ENCODE measurements around the gene DNTT. TPM values are rescaled to one million over a fixed set of nuclear protein-coding genes. Genes with fewer than 3 reads are reported as not detected.

The DNTT gene
- total and polyA plus RNA-seq, 2 of the 13 experiments (the other 11 are each of a cell fraction or from before 2014, with no cell fraction given): not detected

DNA sequence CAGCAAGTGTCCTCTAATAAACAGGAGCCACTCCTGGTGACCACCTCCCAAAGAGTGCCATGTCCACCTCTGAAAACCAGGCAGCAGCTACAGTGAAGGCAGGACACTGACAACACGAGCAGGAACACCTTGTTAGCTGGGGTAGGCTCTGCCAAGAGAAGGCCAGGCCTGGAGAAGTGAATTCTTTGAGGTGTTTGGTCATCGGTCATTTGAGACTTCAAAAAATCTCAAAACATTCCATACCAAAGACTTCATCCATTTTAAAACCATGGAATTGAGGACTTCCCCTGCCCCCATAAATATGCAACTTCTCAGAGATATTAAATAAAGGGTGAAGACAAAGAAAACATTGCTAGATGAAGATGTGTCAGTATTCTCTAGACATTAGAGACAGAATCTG lies 82.9 kb downstream of the DNTT start:
- Histone ChIP-seq H3K4me3 (replicated peaks in 1 of 3; ENCODE audit: insufficient read depth in 1 of 3, low read depth in 2 of 3, low read length in 3 of 3) (no peak overlapping the region), H3K36me3 (replicated peaks in 1 of 2; ENCODE audit: control insufficient read depth in 1 of 2, insufficient read depth in 2 of 2, low read length in 2 of 2) (no peaks in the 10 kb centered on the region), H3K9ac (ENCODE audit: insufficient read depth, low read depth, low read length) (no peak overlapping the region), H3K79me2 (ENCODE audit: insufficient read depth, low read length) (no peaks in the 10 kb centered on the region), H3K27ac (ENCODE audit: extremely low read length, insufficient read depth, low read length) (no peak overlapping the region), H3K4me1 (ENCODE audit: insufficient read depth, low read length) (no peaks in the 10 kb centered on the region), H2AFZ (ENCODE audit: low read length) (no peak overlapping the region), H4K20me1 (ENCODE audit: insufficient read depth, low read length) (no peaks in the 10 kb centered on the region), H3K9me3 (ENCODE audit: low read length) (no peaks in the 10 kb centered on the region), H3K4me2 (ENCODE audit: low read depth, low read length) (no peak overlapping the region), H3K27me3 (ENCODE audit: control insufficient read depth in 1 of 2, insufficient read depth in 2 of 2, low read length in 2 of 2) (peaks cover 7 to 71% of the 10 kb centered on the region in 2 experiments)
- 25% methylated on average over 1 of the region's 2 CpGs for WGBS (ENCODE audit: low lambda C conversion rate)
- ATAC-seq (no peak), DNase-seq (ENCODE audit: low spot score) (no peak), FAIRE-seq (no peak)
- intact Hi-C loops (cut with micrococcal nuclease; ENCODE audit: unreplicated experiment) (no loop called here), in situ Hi-C loops (cut with HindIII; ENCODE audit: extremely low pct_ligation_motif_present, low pct_unique_long_range_greater_than_20kb) (no loop called here)
- CTCF ChIA-PET (ENCODE audit: low intra/inter-chr PET ratio, low total read pairs): no interaction called here
- POLR2A ChIA-PET: no interaction called here
- no TSS peak for BruUV-seq (replicated peaks)
- TF ChIP-seq HOXA5 (CRISPR knock-in tag; IDR thresholded peaks at IDR 0.05) (no peak), MIXL1 (CRISPR knock-in tag; IDR thresholded peaks at IDR 0.05) (no peak), ZNF383 (CRISPR knock-in tag; IDR thresholded peaks at IDR 0.05; ENCODE audit: borderline replicate concordance) (no peak), GZF1 (CRISPR knock-in tag; IDR thresholded peaks at IDR 0.05) (no peak), ZNF629 (CRISPR knock-in tag; conservative IDR thresholded peaks at IDR 0.05) (no peak), RARG (CRISPR knock-in tag; IDR thresholded peaks at IDR 0.05; ENCODE audit: low read depth) (no peak), ZNF776 (CRISPR knock-in tag; IDR thresholded peaks at IDR 0.05) (no peak), ZNF431 (CRISPR knock-in tag; IDR thresholded peaks at IDR 0.05; ENCODE audit: borderline replicate concordance, low read depth) (no peak), SMAD9 (CRISPR knock-in tag; IDR thresholded peaks at IDR 0.05) (no peak), KLF13 (CRISPR knock-in tag; IDR thresholded peaks at IDR 0.05) (no peak), ZNF235 (CRISPR knock-in tag; IDR thresholded peaks at IDR 0.05; ENCODE audit: borderline replicate concordance) (no peak), GPN1 (CRISPR knock-in tag; IDR thresholded peaks at IDR 0.05; ENCODE audit: borderline replicate concordance) (no peak), SATB2 (CRISPR knock-in tag; IDR thresholded peaks at IDR 0.05) (no peak)
- TF ChIP-seq, protein P1, sequence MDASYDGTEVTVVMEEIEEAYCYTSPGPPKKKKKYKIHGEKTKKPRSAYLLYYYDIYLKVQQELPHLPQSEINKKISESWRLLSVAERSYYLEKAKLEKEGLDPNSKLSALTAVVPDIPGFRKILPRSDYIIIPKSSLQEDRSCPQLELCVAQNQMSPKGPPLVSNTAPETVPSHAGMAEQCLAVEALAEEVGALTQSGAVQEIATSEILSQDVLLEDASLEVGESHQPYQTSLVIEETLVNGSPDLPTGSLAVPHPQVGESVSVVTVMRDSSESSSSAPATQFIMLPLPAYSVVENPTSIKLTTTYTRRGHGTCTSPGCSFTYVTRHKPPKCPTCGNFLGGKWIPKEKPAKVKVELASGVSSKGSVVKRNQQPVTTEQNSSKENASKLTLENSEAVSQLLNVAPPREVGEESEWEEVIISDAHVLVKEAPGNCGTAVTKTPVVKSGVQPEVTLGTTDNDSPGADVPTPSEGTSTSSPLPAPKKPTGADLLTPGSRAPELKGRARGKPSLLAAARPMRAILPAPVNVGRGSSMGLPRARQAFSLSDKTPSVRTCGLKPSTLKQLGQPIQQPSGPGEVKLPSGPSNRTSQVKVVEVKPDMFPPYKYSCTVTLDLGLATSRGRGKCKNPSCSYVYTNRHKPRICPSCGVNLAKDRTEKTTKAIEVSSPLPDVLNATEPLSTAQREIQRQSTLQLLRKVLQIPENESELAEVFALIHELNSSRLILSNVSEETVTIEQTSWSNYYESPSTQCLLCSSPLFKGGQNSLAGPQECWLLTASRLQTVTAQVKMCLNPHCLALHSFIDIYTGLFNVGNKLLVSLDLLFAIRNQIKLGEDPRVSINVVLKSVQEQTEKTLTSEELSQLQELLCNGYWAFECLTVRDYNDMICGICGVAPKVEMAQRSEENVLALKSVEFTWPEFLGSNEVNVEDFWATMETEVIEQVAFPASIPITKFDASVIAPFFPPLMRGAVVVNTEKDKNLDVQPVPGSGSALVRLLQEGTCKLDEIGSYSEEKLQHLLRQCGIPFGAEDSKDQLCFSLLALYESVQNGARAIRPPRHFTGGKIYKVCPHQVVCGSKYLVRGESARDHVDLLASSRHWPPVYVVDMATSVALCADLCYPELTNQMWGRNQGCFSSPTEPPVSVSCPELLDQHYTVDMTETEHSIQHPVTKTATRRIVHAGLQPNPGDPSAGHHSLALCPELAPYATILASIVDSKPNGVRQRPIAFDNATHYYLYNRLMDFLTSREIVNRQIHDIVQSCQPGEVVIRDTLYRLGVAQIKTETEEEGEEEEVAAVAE (CRISPR knock-in tag; IDR thresholded peaks at IDR 0.05; ENCODE audit: borderline replicate concordance): no peak
- TF ChIP-seq, protein P2, sequence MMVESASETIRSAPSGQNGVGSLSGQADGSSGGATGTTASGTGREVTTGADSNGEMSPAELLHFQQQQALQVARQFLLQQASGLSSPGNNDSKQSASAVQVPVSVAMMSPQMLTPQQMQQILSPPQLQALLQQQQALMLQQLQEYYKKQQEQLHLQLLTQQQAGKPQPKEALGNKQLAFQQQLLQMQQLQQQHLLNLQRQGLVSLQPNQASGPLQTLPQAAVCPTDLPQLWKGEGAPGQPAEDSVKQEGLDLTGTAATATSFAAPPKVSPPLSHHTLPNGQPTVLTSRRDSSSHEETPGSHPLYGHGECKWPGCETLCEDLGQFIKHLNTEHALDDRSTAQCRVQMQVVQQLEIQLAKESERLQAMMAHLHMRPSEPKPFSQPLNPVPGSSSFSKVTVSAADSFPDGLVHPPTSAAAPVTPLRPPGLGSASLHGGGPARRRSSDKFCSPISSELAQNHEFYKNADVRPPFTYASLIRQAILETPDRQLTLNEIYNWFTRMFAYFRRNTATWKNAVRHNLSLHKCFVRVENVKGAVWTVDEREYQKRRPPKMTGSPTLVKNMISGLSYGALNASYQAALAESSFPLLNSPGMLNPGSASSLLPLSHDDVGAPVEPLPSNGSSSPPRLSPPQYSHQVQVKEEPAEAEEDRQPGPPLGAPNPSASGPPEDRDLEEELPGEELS (CRISPR knock-in tag; IDR thresholded peaks at IDR 0.05): no peak
- TF ChIP-seq, protein P3, sequence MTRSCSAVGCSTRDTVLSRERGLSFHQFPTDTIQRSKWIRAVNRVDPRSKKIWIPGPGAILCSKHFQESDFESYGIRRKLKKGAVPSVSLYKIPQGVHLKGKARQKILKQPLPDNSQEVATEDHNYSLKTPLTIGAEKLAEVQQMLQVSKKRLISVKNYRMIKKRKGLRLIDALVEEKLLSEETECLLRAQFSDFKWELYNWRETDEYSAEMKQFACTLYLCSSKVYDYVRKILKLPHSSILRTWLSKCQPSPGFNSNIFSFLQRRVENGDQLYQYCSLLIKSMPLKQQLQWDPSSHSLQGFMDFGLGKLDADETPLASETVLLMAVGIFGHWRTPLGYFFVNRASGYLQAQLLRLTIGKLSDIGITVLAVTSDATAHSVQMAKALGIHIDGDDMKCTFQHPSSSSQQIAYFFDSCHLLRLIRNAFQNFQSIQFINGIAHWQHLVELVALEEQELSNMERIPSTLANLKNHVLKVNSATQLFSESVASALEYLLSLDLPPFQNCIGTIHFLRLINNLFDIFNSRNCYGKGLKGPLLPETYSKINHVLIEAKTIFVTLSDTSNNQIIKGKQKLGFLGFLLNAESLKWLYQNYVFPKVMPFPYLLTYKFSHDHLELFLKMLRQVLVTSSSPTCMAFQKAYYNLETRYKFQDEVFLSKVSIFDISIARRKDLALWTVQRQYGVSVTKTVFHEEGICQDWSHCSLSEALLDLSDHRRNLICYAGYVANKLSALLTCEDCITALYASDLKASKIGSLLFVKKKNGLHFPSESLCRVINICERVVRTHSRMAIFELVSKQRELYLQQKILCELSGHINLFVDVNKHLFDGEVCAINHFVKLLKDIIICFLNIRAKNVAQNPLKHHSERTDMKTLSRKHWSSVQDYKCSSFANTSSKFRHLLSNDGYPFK (CRISPR knock-in tag; IDR thresholded peaks at IDR 0.05; ENCODE audit: borderline replicate concordance): no peak
- TF ChIP-seq, protein P4, sequence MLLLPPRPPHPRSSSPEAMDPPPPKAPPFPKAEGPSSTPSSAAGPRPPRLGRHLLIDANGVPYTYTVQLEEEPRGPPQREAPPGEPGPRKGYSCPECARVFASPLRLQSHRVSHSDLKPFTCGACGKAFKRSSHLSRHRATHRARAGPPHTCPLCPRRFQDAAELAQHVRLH (CRISPR knock-in tag; IDR thresholded peaks at IDR 0.05; ENCODE audit: borderline replicate concordance, low read depth): no peak
